Pancreas (tissue), 10 donors: ENCODE measurements around the gene LRP6. TPM values are rescaled to one million over a fixed set of nuclear protein-coding genes. Genes with fewer than 3 reads are reported as not detected.
"Not testable (repeated sequence)": the region's sequence is repeated elsewhere in the genome, so short reads cannot be mapped to it uniquely, and the experiment has no call there.

Experiments used
- ATAC-seq, 4 donors: fragments of 200-7000 bp; cut with Tn5 transposase; one replicate each; pipeline versions ENCODE4 v1.8.0 to v1.9.1; 2020; ENCODE audit warnings: mild to moderate bottlenecking in 4 of 4, moderate library complexity in 4 of 4
- DNase-seq, 6 donors: peaks; one replicate each; pipeline ENCODE4 v3.0.0-alpha.2; 2020
- FAIRE-seq: peaks from 2 replicates; lab custom pipeline; 2012; peaks lifted over from hg19 to GRCh38; lab: Jason Lieb, UNC
- H3K27ac ChIP-seq, 4 donors: fragments of 200-600 bp; sonication (generic); 1 replicate in 3 of 4; 2 replicates in 1 of 4; pipeline versions ENCODE4 v1.5.0 to v1.8.0; 2020
- H3K27me3 ChIP-seq, 4 donors: fragments of 200-600 bp; one replicate each; pipeline ENCODE4 v1.8.0; 2021
- H3K36me3 ChIP-seq, 3 donors: fragments of 200-600 bp; sonication (generic) in 1 of 3; one replicate each; pipeline versions ENCODE4 v1.5.0 to v1.8.0; 2020 to 2021
- H3K4me1 ChIP-seq, 3 donors: fragments of 200-600 bp; one replicate each; pipeline ENCODE4 v1.8.0; 2021
- H3K4me3 ChIP-seq, 4 donors: fragments of 200-600 bp; sonication (generic) in 2 of 4; one replicate each; pipeline versions ENCODE4 v1.5.0 to v1.8.0; 2020 to 2021
- H3K9me3 ChIP-seq, 4 donors: fragments of 200-600 bp; one replicate each; pipeline ENCODE4 v1.8.0; 2021
- CTCF ChIP-seq, 4 donors: fragments of 200-600 bp; sonication (generic) in 3 of 4; IDR thresholded peaks; one replicate each; pipeline versions ENCODE4 v1.5.0 to v1.8.0; 2021; ENCODE audit warnings: antibody characterized with exemption in 4 of 4
- WGBS, 2 donors: extraction: QIAGEN DNeasy Blood & Tissue Kit; methylation state at CpG; one replicate each; pipeline ENCODE4 v1.1.7; 2013; 5-methylcytosine and 5-hydroxymethylcytosine counted together
- intact Hi-C, 3 donors: fragments of 100-400 bp; cut with DNase I; formaldehyde crosslinking; loops; one replicate each; pipeline versions ENCODE4 v1.11.1 to v1.14.2; 2022
- polyA plus RNA-seq, 2 donors: library from polyadenylated mRNA; stranded (reverse); fragments of 200-250 nt; gene quantifications; one replicate each; pipeline ENCODE4 v1.2.3, GENCODE V29; 2013
- total RNA-seq, 6 donors: library from RNA; stranded (reverse); fragmentation: NEBNext Ultra II Directional in 4 of 6; extraction: Animal tissue kit (Norgen Biotek cat#: 25700) in 4 of 6; gene quantifications; one replicate each; pipeline versions ENCODE4 v1.2.1 to v1.2.4, GENCODE V29; 2021 to 2023
- donor health status: healthy with polysubstance abuse.
- donor health status: DM: no; HTN: no; CAD: no; lungs with moderate emphysema.
- donor health status: DM: no; HTN: no; CAD: no.
- donor health status: control.
- donor health status: control.
- donor health status: Bipolar disorder and iron deficiency.
- donor health status: DM: yes; HTN: yes; CAD: no.
- donor health status: DM: no; HTN: no; CAD: no.
- donor health status: DM: no; HTN: no; CAD: no.
- donor health status: DM: yes; HTN: yes; CAD: no.

The LRP6 gene
- total RNA-seq (10 to 100 TPM; 19.8 to 28.3 (median 23.0) TPM), polyA plus RNA-seq (1 to 10 TPM; 6.1 to 7.6 TPM)

- TF ChIP-seq CTCF (IDR thresholded peaks at IDR 0.05) = no peak
- H3K36me3 ChIP-seq = no peaks in the 10 kb centered on the region
- H3K9me3 ChIP-seq = no peaks in the 10 kb centered on the region
- peaks cover 0 to 16% (median 8%) of the 10 kb centered on the region in 3 donors for H3K4me1 ChIP-seq
- DNase-seq = peak; percentile 90 to 94 (median 91)
- H3K27me3 ChIP-seq = no peaks in the 10 kb centered on the region
- peak; percentile 93 to 97 (median 96) for ATAC-seq
- no peak for FAIRE-seq
- intact Hi-C loops = no loop called here
- peak within 1 kb of the TSS; percentile 95 to 99 (median 98) for H3K27ac ChIP-seq
- 0 to 1% methylated on average over 77 to 92 of the region's 92 CpGs for WGBS, 2 donors
- peak within 1 kb of the TSS; percentile 60 to 70 (median 66) for H3K4me3 ChIP-seq
These were observed at the start of gene LRP6 for GRCh38 chr12:12266873-12267741. TSS of gene LRP6 (minus strand) at chr12:12267044. CDS start at chr12:12266735, 309 bp downstream.

- H3K27ac ChIP-seq = peak overlapping the region in 3 of 4 donors; percentile 5 to 67 (median 66)
- no peak for TF ChIP-seq CTCF (IDR thresholded peaks at IDR 0.05)
- peak; percentile 39 to 72 (median 60) for ATAC-seq
- no peaks in the 10 kb centered on the region for H3K27me3 ChIP-seq
- intact Hi-C loops = no loop called here
- no peak for FAIRE-seq
- no peaks in the 10 kb centered on the region for H3K9me3 ChIP-seq
- H3K4me3 ChIP-seq = no peak overlapping the region
- no peaks in the 10 kb centered on the region for H3K36me3 ChIP-seq
- H3K4me1 ChIP-seq = peaks cover 0 to 20% (median 7%) of the 10 kb centered on the region in 3 donors
- DNase-seq = peak in 5 of 6 donors; percentile 31 to 47 (median 40)
These were observed 49.0 kb upstream of the LRP6 start for GRCh38 chr12:12315838-12316237.

GRCh38 chr12:12310695-12311094 is 43.9 kb upstream of the LRP6 start:
- not testable (repeated sequence) for DNase-seq, ATAC-seq
- 90 to 94% methylated on average over 8 to 10 of the region's 10 CpGs for WGBS, 2 donors

GRCh38 chr12:12305568-12306300 is 38.9 kb upstream of the LRP6 start:
- DNase-seq (no peak), FAIRE-seq (no peak), ATAC-seq (no peak)
- 85 to 88% methylated on average over 7 of the region's 7 CpGs for WGBS, 2 donors
- H3K27ac ChIP-seq = no peak overlapping the region
- no peak for TF ChIP-seq CTCF (IDR thresholded peaks at IDR 0.05)
- intact Hi-C loops = no loop called here
- H3K27me3 ChIP-seq = no peaks in the 10 kb centered on the region
- H3K9me3 ChIP-seq = no peaks in the 10 kb centered on the region
- peaks cover 0 to 15% (median 5%) of the 10 kb centered on the region in 3 donors for H3K4me1 ChIP-seq
- H3K36me3 ChIP-seq = no peaks in the 10 kb centered on the region
- H3K4me3 ChIP-seq = no peak overlapping the region

More at GRCh38 chr12:12310695-12311094, 43.9 kb upstream of the LRP6 start:
- H3K27me3 ChIP-seq, H3K4me3 ChIP-seq, FAIRE-seq, H3K9me3 ChIP-seq, H3K36me3 ChIP-seq, intact Hi-C loops, H3K27ac ChIP-seq: not testable (repeated sequence)
- peaks cover 0 to 13% (median 5%) of the 10 kb centered on the region in 3 donors for H3K4me1 ChIP-seq

GRCh38 chr12:12302976-12303375 is 36.1 kb upstream of the LRP6 start:
- ATAC-seq (no peak), FAIRE-seq (no peak), DNase-seq (no peak)
- no peak for TF ChIP-seq CTCF (IDR thresholded peaks at IDR 0.05)
- H3K4me1 ChIP-seq = peaks cover 0 to 7% (median 0%) of the 10 kb centered on the region in 3 donors
- intact Hi-C loops = no loop called here
- H3K36me3 ChIP-seq = no peaks in the 10 kb centered on the region
- no peak overlapping the region for H3K4me3 ChIP-seq
- H3K9me3 ChIP-seq = no peaks in the 10 kb centered on the region
- H3K27ac ChIP-seq = no peak overlapping the region
- H3K27me3 ChIP-seq = no peaks in the 10 kb centered on the region
- 97% methylated on average over 2 of the region's 2 CpGs for WGBS, 2 donors
